ENCODE measurements around the gene C13orf46. TPM values are rescaled to one million over a fixed set of nuclear protein-coding genes. Genes with fewer than 3 reads are reported as not detected.

C13orf46 gene
- total RNA-seq, 1 experiment from 2014 or later: 0.33 TPM

DNA sequence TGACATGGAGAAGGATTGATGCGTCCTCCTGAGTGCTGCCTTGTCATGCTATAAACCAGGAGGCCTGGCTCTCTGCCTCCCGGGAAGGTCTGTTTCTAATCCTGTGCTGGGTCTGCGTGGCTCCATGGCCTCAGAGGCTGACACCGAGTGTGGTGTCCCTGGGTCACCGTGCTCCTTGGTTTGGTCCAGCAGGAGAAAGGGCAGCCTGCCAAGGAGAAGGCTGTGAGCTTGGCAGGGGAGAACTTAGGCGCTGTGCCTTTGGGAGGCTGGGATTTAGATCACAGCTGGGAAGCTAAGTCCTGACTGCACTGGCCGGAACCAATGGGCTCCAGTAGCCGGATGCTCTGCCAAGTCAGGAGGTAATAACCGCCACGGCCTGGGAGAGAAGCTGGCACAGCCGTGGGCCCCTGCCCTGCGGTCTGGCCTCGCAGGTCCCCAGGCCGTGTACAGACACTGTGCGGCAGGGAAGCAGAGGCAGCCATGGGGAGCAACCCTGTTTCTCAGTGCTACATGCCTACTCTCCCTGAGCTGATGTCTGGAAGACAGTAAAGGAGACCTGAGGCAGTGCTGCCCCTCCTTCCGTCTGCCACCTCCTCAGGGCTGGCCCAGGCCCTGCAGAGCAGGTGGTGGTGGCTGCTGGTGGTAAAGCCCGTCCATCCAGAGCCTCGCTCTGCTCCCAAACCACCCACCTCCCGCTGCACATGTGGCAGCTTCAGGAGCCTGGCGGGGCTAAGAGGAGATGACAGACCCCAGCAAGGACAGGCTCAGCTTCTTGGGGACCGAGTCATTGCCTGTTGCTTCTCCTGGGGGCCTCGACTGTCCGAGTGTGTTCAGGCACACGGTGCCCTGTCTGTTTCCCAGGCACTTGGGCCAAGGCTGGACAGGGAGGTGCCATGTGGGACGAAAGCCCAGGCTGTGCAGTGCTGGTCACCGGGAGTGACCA is 44.9 kb downstream of the C13orf46 start:
- no peaks in the 10 kb centered on the region for H3K4me1 Mint-ChIP-seq (ENCODE audit: low read depth, unreplicated experiment)
- CTCF ChIA-PET: no interaction called here
- BruUV-seq (replicated peaks): no TSS peak

DNA sequence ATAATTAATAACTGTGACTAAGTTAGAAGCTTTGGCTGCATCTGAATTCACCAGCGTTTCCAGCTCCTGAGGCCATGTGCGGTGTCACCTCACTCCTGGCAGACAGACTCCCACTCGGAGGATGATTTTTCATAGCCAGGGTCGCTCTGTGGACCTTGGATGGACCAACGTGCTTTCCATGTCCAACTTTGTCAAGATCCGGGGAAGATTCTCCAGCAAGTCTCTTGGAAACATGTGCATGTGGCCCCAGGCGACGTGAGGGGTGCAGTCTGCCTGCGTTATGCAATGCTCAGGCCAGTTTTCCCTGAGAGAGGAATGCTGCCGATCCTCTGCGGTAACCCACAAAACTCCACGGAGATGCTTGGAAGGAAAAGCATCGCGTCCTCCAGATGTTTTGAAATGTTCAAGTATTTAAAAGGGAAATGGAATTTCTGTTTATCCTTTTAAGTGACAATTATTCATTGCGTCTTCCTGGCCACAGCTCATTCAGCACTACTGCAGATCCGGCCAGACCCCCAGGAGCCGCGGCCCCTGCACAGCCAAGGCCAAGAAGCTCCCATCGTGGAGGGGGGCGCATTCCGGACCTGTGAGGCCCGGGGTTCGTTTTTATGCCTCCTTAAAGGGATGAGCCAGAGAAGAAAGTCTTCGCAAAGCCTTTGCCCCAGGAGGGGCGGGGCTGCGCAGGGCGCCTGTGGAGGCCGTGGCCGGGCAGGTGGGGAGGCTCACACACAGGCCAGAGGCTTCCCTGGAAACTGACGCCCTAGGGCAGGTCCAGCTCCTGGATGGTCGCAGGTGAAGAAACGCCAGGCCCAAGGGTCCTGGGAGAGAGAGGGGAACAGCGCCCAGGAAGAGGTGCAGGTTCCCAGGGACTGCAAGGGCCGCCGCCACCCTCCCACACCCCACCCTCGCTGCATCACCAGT is 46.0 kb downstream of the C13orf46 start:
- TF ChIP-seq, protein P1, sequence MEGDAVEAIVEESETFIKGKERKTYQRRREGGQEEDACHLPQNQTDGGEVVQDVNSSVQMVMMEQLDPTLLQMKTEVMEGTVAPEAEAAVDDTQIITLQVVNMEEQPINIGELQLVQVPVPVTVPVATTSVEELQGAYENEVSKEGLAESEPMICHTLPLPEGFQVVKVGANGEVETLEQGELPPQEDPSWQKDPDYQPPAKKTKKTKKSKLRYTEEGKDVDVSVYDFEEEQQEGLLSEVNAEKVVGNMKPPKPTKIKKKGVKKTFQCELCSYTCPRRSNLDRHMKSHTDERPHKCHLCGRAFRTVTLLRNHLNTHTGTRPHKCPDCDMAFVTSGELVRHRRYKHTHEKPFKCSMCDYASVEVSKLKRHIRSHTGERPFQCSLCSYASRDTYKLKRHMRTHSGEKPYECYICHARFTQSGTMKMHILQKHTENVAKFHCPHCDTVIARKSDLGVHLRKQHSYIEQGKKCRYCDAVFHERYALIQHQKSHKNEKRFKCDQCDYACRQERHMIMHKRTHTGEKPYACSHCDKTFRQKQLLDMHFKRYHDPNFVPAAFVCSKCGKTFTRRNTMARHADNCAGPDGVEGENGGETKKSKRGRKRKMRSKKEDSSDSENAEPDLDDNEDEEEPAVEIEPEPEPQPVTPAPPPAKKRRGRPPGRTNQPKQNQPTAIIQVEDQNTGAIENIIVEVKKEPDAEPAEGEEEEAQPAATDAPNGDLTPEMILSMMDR (IDR thresholded peaks at IDR 0.05; ENCODE audit: unreplicated experiment): no peak
- H3K27me3 Mint-ChIP-seq (ENCODE audit: unreplicated experiment): peaks cover 10% of the 10 kb centered on the region
- no peaks in the 10 kb centered on the region for H3K9me3 Mint-ChIP-seq (ENCODE audit: low read depth, unreplicated experiment)
- H3K36me3 Mint-ChIP-seq (ENCODE audit: insufficient read depth, unreplicated experiment): no peaks in the 10 kb centered on the region
- no peak overlapping the region for H3K4me3 Mint-ChIP-seq (ENCODE audit: low read depth, unreplicated experiment)
- BruUV-seq (replicated peaks): no TSS peak
- CTCF ChIA-PET: no interaction called here
- no peaks in the 10 kb centered on the region for H3K4me1 Mint-ChIP-seq (ENCODE audit: low read depth, unreplicated experiment)
- DNase-seq: no peak
- intact Hi-C loops (cut with micrococcal nuclease; ENCODE audit: unreplicated experiment): no loop called here
- no peak overlapping the region for H3K27ac Mint-ChIP-seq (ENCODE audit: unreplicated experiment)

More for the DNA sequence above, 44.9 kb downstream of the C13orf46 start:
- Mint-ChIP-seq H3K4me3 (ENCODE audit: low read depth, unreplicated experiment) (no peak overlapping the region), H3K9me3 (ENCODE audit: low read depth, unreplicated experiment) (no peaks in the 10 kb centered on the region), H3K36me3 (ENCODE audit: insufficient read depth, unreplicated experiment) (no peaks in the 10 kb centered on the region), H3K27ac (ENCODE audit: unreplicated experiment) (no peak overlapping the region), H3K27me3 (ENCODE audit: unreplicated experiment) (peaks cover 10% of the 10 kb centered on the region)
- TF ChIP-seq, protein P1 (IDR thresholded peaks at IDR 0.05; ENCODE audit: unreplicated experiment): no peak
- DNase-seq: no peak
- intact Hi-C loops (cut with micrococcal nuclease; ENCODE audit: unreplicated experiment): no loop called here

DNA sequence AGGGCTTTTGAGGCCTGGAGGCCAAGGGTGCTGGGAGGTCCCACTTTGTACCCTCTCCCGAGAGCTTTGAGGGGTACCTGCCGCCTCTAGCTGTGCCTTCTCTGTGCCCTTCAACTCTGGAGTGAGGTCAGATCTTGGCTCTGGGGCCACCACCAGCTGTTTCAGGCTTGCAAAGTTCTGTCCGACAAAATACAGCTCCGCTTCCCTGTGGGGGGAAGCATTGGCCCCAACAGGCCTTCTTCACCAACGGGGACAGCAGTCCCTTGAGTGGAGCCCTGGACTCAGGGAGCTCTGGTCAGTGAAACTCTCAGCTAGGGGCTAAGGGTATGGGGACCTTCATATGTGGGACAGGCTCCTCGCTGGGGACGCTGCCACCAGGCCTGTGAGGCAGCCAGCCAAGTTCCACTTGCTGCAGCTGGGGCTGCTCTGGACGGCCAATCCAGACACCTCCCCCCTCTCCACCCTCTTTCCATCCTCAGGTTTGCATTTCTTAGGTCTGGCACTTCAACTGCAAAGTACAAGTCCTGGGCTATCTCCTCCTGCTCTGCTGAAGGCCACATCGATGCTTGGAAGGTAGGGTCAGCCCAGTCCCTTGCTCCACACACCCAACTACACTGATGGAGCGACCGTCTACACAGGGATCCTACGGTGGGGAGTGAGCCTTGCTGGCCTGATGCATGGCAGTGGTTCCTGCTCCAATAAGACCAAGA is 46.8 kb downstream of the C13orf46 start:
- Mint-ChIP-seq H3K27ac (ENCODE audit: unreplicated experiment) (no peak overlapping the region), H3K36me3 (ENCODE audit: insufficient read depth, unreplicated experiment) (no peaks in the 10 kb centered on the region), H3K4me1 (ENCODE audit: low read depth, unreplicated experiment) (no peaks in the 10 kb centered on the region), H3K9me3 (ENCODE audit: low read depth, unreplicated experiment) (no peaks in the 10 kb centered on the region), H3K4me3 (ENCODE audit: low read depth, unreplicated experiment) (no peak overlapping the region), H3K27me3 (ENCODE audit: unreplicated experiment) (peaks cover 10% of the 10 kb centered on the region)
- TF ChIP-seq, protein P1 (IDR thresholded peaks at IDR 0.05; ENCODE audit: unreplicated experiment): no peak
- intact Hi-C loops (cut with micrococcal nuclease; ENCODE audit: unreplicated experiment): no loop called here
- CTCF ChIA-PET: no interaction called here
- no peak for DNase-seq
- BruUV-seq (replicated peaks): no TSS peak

GRCh38 chr13:113926301-113926761 is 47.5 kb downstream of the C13orf46 start:
- peaks cover 4% of the 10 kb centered on the region for H3K9me3 Mint-ChIP-seq (ENCODE audit: low read depth, unreplicated experiment)
- CTCF ChIA-PET: no interaction called here
- no peaks in the 10 kb centered on the region for H3K4me1 Mint-ChIP-seq (ENCODE audit: low read depth, unreplicated experiment)
- BruUV-seq (replicated peaks): no TSS peak
- no peak for DNase-seq
- intact Hi-C loops (cut with micrococcal nuclease; ENCODE audit: unreplicated experiment): no loop called here
- no peak overlapping the region for H3K27ac Mint-ChIP-seq (ENCODE audit: unreplicated experiment)
- peaks cover 10% of the 10 kb centered on the region for H3K27me3 Mint-ChIP-seq (ENCODE audit: unreplicated experiment)
- H3K36me3 Mint-ChIP-seq (ENCODE audit: insufficient read depth, unreplicated experiment): no peaks in the 10 kb centered on the region
- TF ChIP-seq, protein P1 (IDR thresholded peaks at IDR 0.05; ENCODE audit: unreplicated experiment): no peak
- H3K4me3 Mint-ChIP-seq (ENCODE audit: low read depth, unreplicated experiment): no peak overlapping the region
